ENCODE data around the gene ZNF628. TPM values are rescaled to one million over a fixed set of nuclear protein-coding genes. Genes with fewer than 3 reads are reported as not detected.

The ZNF628 gene
- polyA plus RNA-seq, 3 donors, result 0.50 to 3.1 TPM; not detected in 1

DNA sequence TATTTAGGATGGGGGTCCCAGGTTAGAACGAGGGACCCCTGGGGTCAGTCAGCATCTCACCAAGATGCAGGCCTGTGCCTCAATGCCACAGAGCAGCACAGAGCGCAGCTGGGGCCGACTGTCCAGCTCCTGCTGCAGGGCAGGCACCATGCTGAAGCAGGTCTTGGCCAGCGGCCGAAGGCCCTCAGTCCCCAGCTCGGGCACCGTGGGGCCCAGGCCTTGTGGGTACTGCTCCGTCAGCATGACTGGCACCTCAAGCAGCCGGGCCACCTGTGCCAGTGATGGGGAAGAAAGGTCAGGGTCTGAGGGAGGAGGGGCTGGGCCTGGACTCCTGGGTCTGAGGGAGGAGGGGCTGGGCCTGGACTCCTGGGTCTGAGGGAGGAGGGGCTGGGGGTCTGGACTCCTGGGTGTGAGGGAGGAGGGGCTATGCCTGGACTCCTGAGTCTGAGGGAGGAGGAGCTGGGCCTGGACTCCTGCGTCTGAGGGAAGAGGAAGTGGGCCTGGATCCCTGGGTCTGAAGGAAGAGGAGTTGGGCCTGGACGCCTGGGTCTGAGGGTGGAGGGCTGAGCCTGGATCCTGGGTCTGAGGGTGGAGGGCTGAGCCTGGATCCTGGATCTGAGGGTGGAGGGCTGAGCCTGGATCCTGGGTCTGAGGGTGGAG lies 20.7 kb upstream of the ZNF628 start:
- Histone ChIP-seq H4K20me1 (ENCODE audit: insufficient read depth, low read length) (peaks cover 3% of the 10 kb centered on the region), H3K4me3 (replicated peaks in 1 of 3; ENCODE audit: low read depth in 2 of 3, low read length in 3 of 3) (no peak overlapping the region), H3K4me1 (ENCODE audit: control insufficient read depth in 1 of 2, insufficient read depth in 2 of 2, low read length in 2 of 2) (peaks cover 7 to 15% of the 10 kb centered on the region in 2 donors), H2AFZ (ENCODE audit: insufficient read depth, low read depth, low read length, poor library complexity, severe bottlenecking) (no peak overlapping the region), H3K36me3 (replicated peaks in 1 of 2; ENCODE audit: control insufficient read depth in 1 of 2, insufficient read depth in 2 of 2, low read length in 2 of 2) (peaks cover 0 to 5% of the 10 kb centered on the region in 2 donors), H3K27me3 (ENCODE audit: control insufficient read depth in 2 of 2, insufficient read depth in 2 of 2, low read length in 2 of 2) (peaks cover 10 to 24% of the 10 kb centered on the region in 2 donors), H3K9me3 (replicated peaks in 1 of 2; ENCODE audit: control insufficient read depth in 1 of 2, insufficient read depth in 1 of 2, low read length in 2 of 2) (peaks cover 5 to 7% of the 10 kb centered on the region in 2 donors), H3K9ac (ENCODE audit: insufficient read depth, low read length, poor library complexity, severe bottlenecking) (no peak overlapping the region), H3K79me2 (ENCODE audit: insufficient read depth, low read length) (no peaks in the 10 kb centered on the region), H3K27ac (ENCODE audit: low read depth in 1 of 2, low read length in 2 of 2) (no peak overlapping the region), H3K4me2 (replicated peaks; ENCODE audit: extremely low read depth, low read length, poor library complexity, severe bottlenecking) (no peak overlapping the region)
- Mint-ChIP-seq H3K27me3 (ENCODE audit: low read depth in 3 of 3) (peaks cover 22 to 31% (median 25%) of the 10 kb centered on the region in 3 donors), H3K36me3 (peaks cover 17 to 29% of the 10 kb centered on the region in 2 donors), H3K27ac (peak overlapping the region in 1 of 7 donors; percentile 42), H3K9me3 (peaks cover 0 to 14% (median 9%) of the 10 kb centered on the region in 7 donors), H3K4me1 (peaks cover 17% of the 10 kb centered on the region), H3K4me3 (no peak overlapping the region)
- no peak for DNase-seq
- intact Hi-C loops (cut with micrococcal nuclease), result loop anchor here (10.0 kb wide), 2 partner anchors 161 to 311 kb away; partner anchors contain the start of gene TNNT1 (in 1 of the 2)
- no peak for TF ChIP-seq CTCF (IDR thresholded peaks at IDR 0.05)
- 63% methylated on average over 9 of the region's 11 CpGs for WGBS (ENCODE audit: insufficient coverage)

- peaks cover 10 to 19% of the 10 kb centered on the region in 2 donors for H3K27me3 ChIP-seq (ENCODE audit: control insufficient read depth in 2 of 2, insufficient read depth in 2 of 2, low read length in 2 of 2)
- Mint-ChIP-seq H3K27me3 (ENCODE audit: low read depth in 3 of 3) (peaks cover 19 to 26% (median 20%) of the 10 kb centered on the region in 3 donors), H3K4me1 (peaks cover 19% of the 10 kb centered on the region), H3K27ac (no peak overlapping the region), H3K9me3 (peaks cover 0 to 14% (median 9%) of the 10 kb centered on the region in 7 donors), H3K4me3 (no peak overlapping the region), H3K36me3 (peaks cover 17 to 29% of the 10 kb centered on the region in 2 donors)
- H2AFZ ChIP-seq (ENCODE audit: insufficient read depth, low read depth, low read length, poor library complexity, severe bottlenecking), result no peak overlapping the region
- H3K79me2 ChIP-seq (ENCODE audit: insufficient read depth, low read length), result no peaks in the 10 kb centered on the region
- 94% methylated on average over 12 of the region's 14 CpGs for WGBS (ENCODE audit: insufficient coverage)
- no peak for DNase-seq
- H3K36me3 ChIP-seq (replicated peaks in 1 of 2; ENCODE audit: control insufficient read depth in 1 of 2, insufficient read depth in 2 of 2, low read length in 2 of 2), result peaks cover 0 to 5% of the 10 kb centered on the region in 2 donors
- H3K27ac ChIP-seq (ENCODE audit: low read depth in 1 of 2, low read length in 2 of 2), result no peak overlapping the region
- H3K9me3 ChIP-seq (replicated peaks in 1 of 2; ENCODE audit: control insufficient read depth in 1 of 2, insufficient read depth in 1 of 2, low read length in 2 of 2), result peaks cover 5 to 7% of the 10 kb centered on the region in 2 donors
- intact Hi-C loops (cut with micrococcal nuclease), result loop anchor here (10.0 kb wide), 2 partner anchors 162 to 312 kb away; partner anchors contain the start of gene TNNT1 (in 1 of the 2)
- H4K20me1 ChIP-seq (ENCODE audit: insufficient read depth, low read length), result peaks cover 3% of the 10 kb centered on the region
- no peak for TF ChIP-seq CTCF (IDR thresholded peaks at IDR 0.05)
- H3K4me3 ChIP-seq (replicated peaks in 1 of 3; ENCODE audit: low read depth in 2 of 3, low read length in 3 of 3), result no peak overlapping the region
- no peak overlapping the region for H3K9ac ChIP-seq (ENCODE audit: insufficient read depth, low read length, poor library complexity, severe bottlenecking)
- H3K4me1 ChIP-seq (ENCODE audit: control insufficient read depth in 1 of 2, insufficient read depth in 2 of 2, low read length in 2 of 2), result peaks cover 14 to 22% of the 10 kb centered on the region in 2 donors
- H3K4me2 ChIP-seq (replicated peaks; ENCODE audit: extremely low read depth, low read length, poor library complexity, severe bottlenecking), result no peak overlapping the region
Measured at GRCh38 chr19:55456347-55456746, 20.1 kb upstream of the ZNF628 start.
